GM12878 (cell line): Measurements from ENCODE around the gene CCDC102B. TPM values are rescaled to one million over a fixed set of nuclear protein-coding genes. Genes with fewer than 3 reads are reported as not detected.

Source experiments
- IRF3 ChIP-seq: fragments of 450-650 bp; IDR thresholded peaks from 2 replicates; pipeline ENCODE4 v1.6.1; 2014; ENCODE audit warnings: mild to moderate bottlenecking
- IRF4 ChIP-seq: IDR thresholded peaks from 2 replicates; pipeline ENCODE4 v1.6.1; 2011; ENCODE audit warnings: low read depth, low read length
- LARP7 ChIP-seq: fragments of 450-650 bp; IDR thresholded peaks from 2 replicates; pipeline ENCODE4 v1.6.1; 2017; ENCODE audit warnings: mild to moderate bottlenecking
- MYB ChIP-seq: fragments of 150-350 bp; IDR thresholded peaks from 2 replicates; pipeline ENCODE4 v1.6.1; 2014; ENCODE audit warnings: mild to moderate bottlenecking, low read depth, low read length, borderline replicate concordance
- SRF ChIP-seq, 2 experiments: IDR thresholded peaks; 2 replicates each; pipeline ENCODE4 v1.6.1; 2011; ENCODE audit warnings: low read depth in 2 of 2, low read length in 2 of 2, mild to moderate bottlenecking in 1 of 2, moderate library complexity in 1 of 2
- ZBTB4 ChIP-seq: fragments of 450-650 bp; formaldehyde crosslinking; IDR thresholded peaks from 2 replicates; pipeline ENCODE4 v1.4.0; 2022; ENCODE audit warnings: mild to moderate bottlenecking, moderate library complexity
- ZBTB40 ChIP-seq: fragments of 450-650 bp; IDR thresholded peaks from 2 replicates; pipeline ENCODE4 v1.6.1; 2016; ENCODE audit warnings: mild to moderate bottlenecking, moderate library complexity, borderline replicate concordance
- polyA plus RNA-seq, 11 experiments: library from polyadenylated mRNA; depleted of rRNA in 4 of 11; unstranded in 6 of 11; stranded (reverse) in 5 of 11; fragments of >200 nt; fragmentation: Nextera tagmentation in 4 of 11; fragmentation: Illumina TruSeq in 1 of 11; extraction: Ambion mirVana in 4 of 11; extraction: Trizol in 1 of 11; gene quantifications; 1 replicate in 1 of 11; 2 replicates in 10 of 11; pipeline versions ENCODE4 v1.2.1 to v1.2.3, GENCODE V29; 2011 to 2016; ENCODE audit warnings: inconsistent platforms in 2 of 11, missing spikeins in 2 of 11, low read depth in 1 of 11
- total RNA-seq, 4 experiments: library from RNA; depleted of rRNA in 3 of 4; stranded (reverse); fragments of >200 nt in 3 of 4; fragmentation: Illumina TruSeq in 1 of 4; extraction: Trizol in 1 of 4; gene quantifications; 2 replicates each; pipeline versions ENCODE4 v1.2.1 to v1.2.3, GENCODE V29; 2013 to 2021
- TF ChIP-seq, protein P1 (sequence below): IDR thresholded peaks from 2 replicates; pipeline ENCODE4 v1.6.1; 2012; ENCODE audit warnings: improper control_type of control experiment, low read depth, low read length; ENCODE audit not compliant: insufficient replicate concordance
- TF ChIP-seq, protein P2 (sequence below): IDR thresholded peaks from 2 replicates; pipeline ENCODE4 v1.6.1; 2012; ENCODE audit warnings: mild to moderate bottlenecking, low read depth, low read length

The CCDC102B gene
- total and polyA plus RNA-seq, 10 of the 15 experiments (the other 5 are each of a cell fraction or from before 2014, with no cell fraction given): 2.7 to 4.7 (median 3.3) TPM

DNA sequence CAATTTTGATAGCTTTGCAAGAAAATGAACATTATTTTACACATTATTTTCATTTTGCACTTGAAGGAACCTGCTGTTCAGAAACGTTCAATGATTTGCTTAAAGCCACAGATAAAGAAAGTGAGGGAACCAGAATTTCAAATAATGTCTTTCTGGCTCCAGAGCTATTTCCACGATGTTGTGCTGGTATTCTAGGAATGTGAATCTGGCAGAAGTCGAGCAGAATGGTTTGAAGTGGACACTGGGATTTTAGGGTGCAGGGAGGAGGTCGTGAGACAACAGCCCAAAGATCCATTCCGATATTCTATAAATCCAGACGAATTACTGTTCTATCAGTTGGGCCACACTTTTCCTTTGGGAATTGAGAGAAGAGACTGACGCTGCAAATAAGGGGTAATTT is 2.2 kb downstream of the CCDC102B start (continued):
- TF ChIP-seq, protein P1, sequence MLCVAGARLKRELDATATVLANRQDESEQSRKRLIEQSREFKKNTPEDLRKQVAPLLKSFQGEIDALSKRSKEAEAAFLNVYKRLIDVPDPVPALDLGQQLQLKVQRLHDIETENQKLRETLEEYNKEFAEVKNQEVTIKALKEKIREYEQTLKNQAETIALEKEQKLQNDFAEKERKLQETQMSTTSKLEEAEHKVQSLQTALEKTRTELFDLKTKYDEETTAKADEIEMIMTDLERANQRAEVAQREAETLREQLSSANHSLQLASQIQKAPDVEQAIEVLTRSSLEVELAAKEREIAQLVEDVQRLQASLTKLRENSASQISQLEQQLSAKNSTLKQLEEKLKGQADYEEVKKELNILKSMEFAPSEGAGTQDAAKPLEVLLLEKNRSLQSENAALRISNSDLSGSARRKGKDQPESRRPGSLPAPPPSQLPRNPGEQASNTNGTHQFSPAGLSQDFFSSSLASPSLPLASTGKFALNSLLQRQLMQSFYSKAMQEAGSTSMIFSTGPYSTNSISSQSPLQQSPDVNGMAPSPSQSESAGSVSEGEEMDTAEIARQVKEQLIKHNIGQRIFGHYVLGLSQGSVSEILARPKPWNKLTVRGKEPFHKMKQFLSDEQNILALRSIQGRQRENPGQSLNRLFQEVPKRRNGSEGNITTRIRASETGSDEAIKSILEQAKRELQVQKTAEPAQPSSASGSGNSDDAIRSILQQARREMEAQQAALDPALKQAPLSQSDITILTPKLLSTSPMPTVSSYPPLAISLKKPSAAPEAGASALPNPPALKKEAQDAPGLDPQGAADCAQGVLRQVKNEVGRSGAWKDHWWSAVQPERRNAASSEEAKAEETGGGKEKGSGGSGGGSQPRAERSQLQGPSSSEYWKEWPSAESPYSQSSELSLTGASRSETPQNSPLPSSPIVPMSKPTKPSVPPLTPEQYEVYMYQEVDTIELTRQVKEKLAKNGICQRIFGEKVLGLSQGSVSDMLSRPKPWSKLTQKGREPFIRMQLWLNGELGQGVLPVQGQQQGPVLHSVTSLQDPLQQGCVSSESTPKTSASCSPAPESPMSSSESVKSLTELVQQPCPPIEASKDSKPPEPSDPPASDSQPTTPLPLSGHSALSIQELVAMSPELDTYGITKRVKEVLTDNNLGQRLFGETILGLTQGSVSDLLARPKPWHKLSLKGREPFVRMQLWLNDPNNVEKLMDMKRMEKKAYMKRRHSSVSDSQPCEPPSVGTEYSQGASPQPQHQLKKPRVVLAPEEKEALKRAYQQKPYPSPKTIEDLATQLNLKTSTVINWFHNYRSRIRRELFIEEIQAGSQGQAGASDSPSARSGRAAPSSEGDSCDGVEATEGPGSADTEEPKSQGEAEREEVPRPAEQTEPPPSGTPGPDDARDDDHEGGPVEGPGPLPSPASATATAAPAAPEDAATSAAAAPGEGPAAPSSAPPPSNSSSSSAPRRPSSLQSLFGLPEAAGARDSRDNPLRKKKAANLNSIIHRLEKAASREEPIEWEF: no peak
- TF ChIP-seq IRF4 (no peak), IRF3 (no peak), SRF (IDR thresholded peaks at IDR 0.05; ENCODE audit: low read depth in 2 of 2, low read length in 2 of 2) (no peak), ZBTB4 (CRISPR knock-in tag) (no peak), LARP7 (no peak), ZBTB40 (no peak), MYB (no peak)
- TF ChIP-seq, protein P2, sequence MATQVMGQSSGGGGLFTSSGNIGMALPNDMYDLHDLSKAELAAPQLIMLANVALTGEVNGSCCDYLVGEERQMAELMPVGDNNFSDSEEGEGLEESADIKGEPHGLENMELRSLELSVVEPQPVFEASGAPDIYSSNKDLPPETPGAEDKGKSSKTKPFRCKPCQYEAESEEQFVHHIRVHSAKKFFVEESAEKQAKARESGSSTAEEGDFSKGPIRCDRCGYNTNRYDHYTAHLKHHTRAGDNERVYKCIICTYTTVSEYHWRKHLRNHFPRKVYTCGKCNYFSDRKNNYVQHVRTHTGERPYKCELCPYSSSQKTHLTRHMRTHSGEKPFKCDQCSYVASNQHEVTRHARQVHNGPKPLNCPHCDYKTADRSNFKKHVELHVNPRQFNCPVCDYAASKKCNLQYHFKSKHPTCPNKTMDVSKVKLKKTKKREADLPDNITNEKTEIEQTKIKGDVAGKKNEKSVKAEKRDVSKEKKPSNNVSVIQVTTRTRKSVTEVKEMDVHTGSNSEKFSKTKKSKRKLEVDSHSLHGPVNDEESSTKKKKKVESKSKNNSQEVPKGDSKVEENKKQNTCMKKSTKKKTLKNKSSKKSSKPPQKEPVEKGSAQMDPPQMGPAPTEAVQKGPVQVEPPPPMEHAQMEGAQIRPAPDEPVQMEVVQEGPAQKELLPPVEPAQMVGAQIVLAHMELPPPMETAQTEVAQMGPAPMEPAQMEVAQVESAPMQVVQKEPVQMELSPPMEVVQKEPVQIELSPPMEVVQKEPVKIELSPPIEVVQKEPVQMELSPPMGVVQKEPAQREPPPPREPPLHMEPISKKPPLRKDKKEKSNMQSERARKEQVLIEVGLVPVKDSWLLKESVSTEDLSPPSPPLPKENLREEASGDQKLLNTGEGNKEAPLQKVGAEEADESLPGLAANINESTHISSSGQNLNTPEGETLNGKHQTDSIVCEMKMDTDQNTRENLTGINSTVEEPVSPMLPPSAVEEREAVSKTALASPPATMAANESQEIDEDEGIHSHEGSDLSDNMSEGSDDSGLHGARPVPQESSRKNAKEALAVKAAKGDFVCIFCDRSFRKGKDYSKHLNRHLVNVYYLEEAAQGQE: no peak
